Mucosa of stomach (tissue), 1 donor: ENCODE results near the gene MGAT1.
A peak's percentile ranks its signal among the peaks of the same experiment; 100 is the strongest.

Experiments
- H3K27me3 ChIP-seq: one replicate; pipeline ENCODE4 v1.7.0; 2013; ENCODE audit warnings: mild to moderate bottlenecking, low read length; ENCODE audit not compliant: control insufficient read depth, insufficient read depth
- H3K36me3 ChIP-seq: one replicate; pipeline ENCODE4 v1.7.0; 2013; ENCODE audit warnings: low read length; ENCODE audit not compliant: control insufficient read depth, insufficient read depth
- H3K4me1 ChIP-seq: one replicate; pipeline ENCODE4 v1.7.0; 2013; ENCODE audit warnings: mild to moderate bottlenecking, low read length; ENCODE audit not compliant: control insufficient read depth, insufficient read depth
- H3K4me3 ChIP-seq: one replicate; pipeline ENCODE4 v1.7.0; 2013; ENCODE audit warnings: low read length
- H3K9ac ChIP-seq: one replicate; pipeline ENCODE4 v1.7.0; 2013; ENCODE audit warnings: mild to moderate bottlenecking, low read length, moderate library complexity
- H3K9me3 ChIP-seq: one replicate; pipeline ENCODE4 v1.7.0; 2013; ENCODE audit warnings: mild to moderate bottlenecking, low read length, moderate library complexity; ENCODE audit not compliant: control insufficient read depth
- donor health status: Pancreatic carcinoma.

Gene MGAT1

DNA sequence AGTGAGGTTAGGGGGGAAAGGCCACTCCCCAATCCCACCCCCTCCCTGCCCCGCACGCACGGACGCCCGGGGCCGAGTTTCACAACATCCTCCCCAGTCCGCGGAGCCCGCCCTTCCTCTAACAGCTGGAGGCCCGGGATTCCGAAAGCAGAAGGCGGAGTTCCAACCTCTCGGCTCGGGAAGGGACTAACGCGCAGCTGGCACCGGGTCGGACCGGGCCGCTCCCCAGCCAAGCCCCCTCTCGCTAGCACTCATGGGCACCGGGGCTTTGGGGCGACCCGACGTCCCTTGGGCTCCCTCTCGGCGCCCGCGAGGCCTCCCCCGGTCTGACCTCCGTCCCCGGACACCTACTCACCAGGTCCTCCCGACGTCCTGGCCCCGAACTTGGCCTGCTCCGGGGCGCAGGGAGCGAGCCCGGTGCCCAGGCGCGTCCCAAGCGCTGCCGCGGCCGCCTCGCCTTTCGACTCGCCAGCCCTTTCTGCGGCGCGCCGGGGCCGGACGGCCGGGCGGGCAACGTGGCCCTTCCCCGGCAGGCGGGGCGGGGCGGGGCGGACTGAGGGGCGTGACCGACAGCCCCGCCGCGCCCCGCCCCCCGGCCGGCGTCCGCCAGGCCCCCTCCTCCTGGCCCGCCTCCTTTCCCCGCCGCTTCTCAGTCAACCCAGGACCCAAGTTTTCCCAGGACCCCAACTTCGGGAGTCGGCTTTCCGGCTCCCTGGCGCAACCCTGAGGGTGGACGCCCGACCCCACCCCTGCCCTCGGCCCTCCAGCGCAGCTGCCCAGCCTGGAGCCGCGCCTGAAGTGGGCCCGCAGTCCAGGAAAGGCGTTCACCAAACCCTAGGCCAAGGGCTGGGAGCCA, at the start of gene MGAT1:
TSS of gene MGAT1 (minus strand) at position 482 of the 856 bp plus-strand sequence. CDS start 9,835 bp downstream, outside the sequence.
- H3K4me3 ChIP-seq, result peak within 1 kb of the TSS; percentile 61
- no peaks in the 10 kb centered on the region for H3K36me3 ChIP-seq
- peak within 1 kb of the TSS; percentile 82 for H3K9ac ChIP-seq
- no peaks in the 10 kb centered on the region for H3K9me3 ChIP-seq
- peaks cover 76% of the 10 kb centered on the region for H3K4me1 ChIP-seq
- no peaks in the 10 kb centered on the region for H3K27me3 ChIP-seq

- H3K4me3 ChIP-seq, result peak overlapping the region; percentile 5
- peaks cover 27% of the 10 kb centered on the region for H3K36me3 ChIP-seq
- peaks cover 23% of the 10 kb centered on the region for H3K9me3 ChIP-seq
- H3K4me1 ChIP-seq, result no peaks in the 10 kb centered on the region
- H3K9ac ChIP-seq, result no peak overlapping the region
- no peaks in the 10 kb centered on the region for H3K27me3 ChIP-seq
These were observed 48.0 kb upstream of the MGAT1 start for GRCh38 chr5:180850434-180851078.

DNA sequence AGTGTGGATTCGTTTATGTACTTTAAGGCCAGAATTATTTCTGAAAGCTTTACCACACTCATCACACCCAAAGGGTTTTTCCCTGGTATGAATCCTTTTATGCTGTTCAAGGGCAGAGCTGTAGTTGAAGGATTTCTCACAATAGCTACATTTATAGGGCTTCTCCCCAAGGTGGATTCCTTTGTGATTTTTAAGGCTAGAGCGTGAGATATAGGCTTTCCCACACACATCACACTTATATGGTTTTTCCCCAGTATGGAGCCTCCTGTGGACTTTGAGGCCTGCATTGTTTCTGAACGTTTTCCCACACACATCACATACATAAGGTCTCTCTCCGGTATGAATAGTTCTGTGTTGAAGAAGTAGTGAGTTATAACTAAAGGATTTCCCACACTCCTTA, 47.2 kb upstream of the MGAT1 start:
- Histone ChIP-seq H3K4me3 (no peak overlapping the region), H3K4me1 (no peaks in the 10 kb centered on the region), H3K27me3 (no peaks in the 10 kb centered on the region), H3K9me3 (peaks cover 23% of the 10 kb centered on the region), H3K9ac (no peak overlapping the region), H3K36me3 (peaks cover 27% of the 10 kb centered on the region)

- H3K9ac ChIP-seq, result no peak overlapping the region
- H3K4me1 ChIP-seq, result no peaks in the 10 kb centered on the region
- H3K9me3 ChIP-seq, result peaks cover 23% of the 10 kb centered on the region
- H3K4me3 ChIP-seq, result no peak overlapping the region
- H3K36me3 ChIP-seq, result peaks cover 27% of the 10 kb centered on the region
- no peaks in the 10 kb centered on the region for H3K27me3 ChIP-seq
These were observed 46.3 kb upstream of the MGAT1 start for GRCh38 chr5:180848878-180849277.

GRCh38 chr5:180848265-180848664, 45.7 kb upstream of the MGAT1 start:
- H3K9ac ChIP-seq, result no peak overlapping the region
- H3K4me1 ChIP-seq, result no peaks in the 10 kb centered on the region
- peaks cover 27% of the 10 kb centered on the region for H3K36me3 ChIP-seq
- H3K9me3 ChIP-seq, result peaks cover 23% of the 10 kb centered on the region
- no peaks in the 10 kb centered on the region for H3K27me3 ChIP-seq
- no peak overlapping the region for H3K4me3 ChIP-seq

- H3K27me3 ChIP-seq, result no peaks in the 10 kb centered on the region
- H3K4me1 ChIP-seq, result no peaks in the 10 kb centered on the region
- H3K9me3 ChIP-seq, result peaks cover 23% of the 10 kb centered on the region
- no peak overlapping the region for H3K4me3 ChIP-seq
- peaks cover 27% of the 10 kb centered on the region for H3K36me3 ChIP-seq
- no peak overlapping the region for H3K9ac ChIP-seq
These were observed 44.4 kb upstream of the MGAT1 start for GRCh38 chr5:180847026-180847425.

GRCh38 chr5:180844858-180845257, 42.3 kb upstream of the MGAT1 start:
- H3K4me3 ChIP-seq, result no peak overlapping the region
- H3K9me3 ChIP-seq, result peaks cover 12% of the 10 kb centered on the region
- H3K27me3 ChIP-seq, result no peaks in the 10 kb centered on the region
- peaks cover 9% of the 10 kb centered on the region for H3K36me3 ChIP-seq
- H3K9ac ChIP-seq, result no peak overlapping the region
- H3K4me1 ChIP-seq, result no peaks in the 10 kb centered on the region

- Histone ChIP-seq H3K9me3 (peaks cover 7% of the 10 kb centered on the region), H3K27me3 (no peaks in the 10 kb centered on the region), H3K4me1 (no peaks in the 10 kb centered on the region), H3K36me3 (peaks cover 6% of the 10 kb centered on the region), H3K9ac (no peak overlapping the region), H3K4me3 (no peak overlapping the region)
These were observed 41.8 kb upstream of the MGAT1 start for GRCh38 chr5:180844432-180844831.

- Histone ChIP-seq H3K9me3 (no peaks in the 10 kb centered on the region), H3K36me3 (no peaks in the 10 kb centered on the region), H3K27me3 (no peaks in the 10 kb centered on the region), H3K9ac (no peak overlapping the region), H3K4me3 (no peak overlapping the region), H3K4me1 (no peaks in the 10 kb centered on the region)
These were observed 37.3 kb upstream of the MGAT1 start for GRCh38 chr5:180839935-180840334.

DNA sequence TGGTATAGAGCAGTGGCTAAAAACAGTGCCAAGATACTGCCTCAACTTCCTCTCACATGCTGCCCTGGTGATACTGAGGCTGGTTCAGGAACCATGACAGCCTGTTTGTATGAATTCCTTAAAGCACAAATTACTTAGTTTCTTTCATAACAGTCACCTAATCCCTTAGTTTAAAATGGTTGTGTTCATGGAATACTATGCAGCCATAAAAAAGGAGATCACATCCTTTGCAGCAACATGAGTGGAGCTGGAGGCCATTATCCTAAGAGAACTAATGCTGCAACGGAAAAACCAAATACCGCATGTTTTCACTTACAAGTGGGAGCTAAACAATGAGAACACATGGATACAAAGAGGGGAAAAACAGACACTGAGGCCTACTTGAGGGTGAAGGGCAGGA, 36.6 kb upstream of the MGAT1 start:
- H3K36me3 ChIP-seq, result no peaks in the 10 kb centered on the region
- H3K27me3 ChIP-seq, result no peaks in the 10 kb centered on the region
- H3K9ac ChIP-seq, result no peak overlapping the region
- H3K9me3 ChIP-seq, result no peaks in the 10 kb centered on the region
- H3K4me1 ChIP-seq, result no peaks in the 10 kb centered on the region
- no peak overlapping the region for H3K4me3 ChIP-seq

DNA sequence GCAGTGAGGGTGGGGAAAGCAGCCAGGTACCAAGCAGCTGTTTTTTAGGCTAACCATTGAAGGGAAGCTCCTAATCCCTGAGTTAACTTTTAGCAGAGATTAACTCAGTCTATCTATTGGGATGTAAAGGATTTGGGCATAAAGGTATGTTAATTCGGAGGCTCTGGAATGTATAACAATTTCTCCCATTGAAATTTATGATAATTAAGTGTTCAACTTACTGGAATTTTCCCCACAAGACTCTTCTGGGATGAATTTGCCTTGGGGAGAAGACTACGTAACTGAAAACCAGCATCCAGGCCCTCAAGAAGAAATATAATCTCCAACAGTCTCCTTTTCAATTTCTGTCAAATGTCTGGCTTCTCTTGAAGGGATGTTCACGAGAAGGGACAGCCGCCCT, 34.9 kb upstream of the MGAT1 start:
- H3K9ac ChIP-seq, result no peak overlapping the region
- no peaks in the 10 kb centered on the region for H3K36me3 ChIP-seq

GRCh38 chr5:180832638-180833068, 30.0 kb upstream of the MGAT1 start:
- H3K9me3 ChIP-seq, result no peaks in the 10 kb centered on the region
- peaks cover 7% of the 10 kb centered on the region for H3K36me3 ChIP-seq
- no peak overlapping the region for H3K9ac ChIP-seq
- peaks cover 29% of the 10 kb centered on the region for H3K4me1 ChIP-seq
- H3K27me3 ChIP-seq, result no peaks in the 10 kb centered on the region
- H3K4me3 ChIP-seq, result no peak overlapping the region

More for the DNA sequence above, 34.9 kb upstream of the MGAT1 start:
- H3K9me3 ChIP-seq, result no peaks in the 10 kb centered on the region
- H3K4me3 ChIP-seq, result no peak overlapping the region
- H3K4me1 ChIP-seq, result peaks cover 6% of the 10 kb centered on the region
- no peaks in the 10 kb centered on the region for H3K27me3 ChIP-seq
